Thoracic aorta (tissue), 2 donors: ENCODE results near the gene ZEB2. TPM values are rescaled to one million over a fixed set of nuclear protein-coding genes. Genes with fewer than 3 reads are reported as not detected.

Source experiments
- ATAC-seq: fragments of 150-250 bp; one replicate; pipeline ENCODE4 v1.8.0; 2017; ENCODE audit warnings: low read depth; ENCODE audit not compliant: insufficient number of reproducible peaks, low FRiP score
- DNase-seq: peaks from one replicate; pipeline ENCODE4 v3.0.0-alpha.2; 2020; ENCODE audit warnings: low spot score
- H3K27ac ChIP-seq, 2 donors: fragments of 200-600 bp; sonication (generic); 1 replicate in 1 of 2; 2 replicates in 1 of 2; pipeline ENCODE4 v1.5.1; 2016; ENCODE audit warnings: mild to moderate bottlenecking in 2 of 2, moderate library complexity in 2 of 2
- H3K27me3 ChIP-seq: fragments of 200-600 bp; sonication (generic); replicated peaks from 2 replicates; pipeline ENCODE4 v1.6.0; 2016; ENCODE audit warnings: mild to moderate bottlenecking; ENCODE audit not compliant: insufficient read depth
- H3K36me3 ChIP-seq: fragments of 200-600 bp; sonication (generic); one replicate; pipeline ENCODE4 v1.5.1; 2016
- H3K4me1 ChIP-seq, 2 donors: fragments of 200-600 bp; sonication (generic); 1 replicate in 1 of 2; 2 replicates in 1 of 2; pipeline versions ENCODE4 v1.5.1 to v1.6.0; 2016; ENCODE audit warnings: low read depth in 2 of 2, mild to moderate bottlenecking in 1 of 2; ENCODE audit not compliant: control insufficient read depth in 1 of 2
- H3K4me3 ChIP-seq: fragments of 200-600 bp; sonication (generic); 2 replicates; pipeline ENCODE4 v1.5.1; 2016; ENCODE audit warnings: mild to moderate bottlenecking
- H3K9me3 ChIP-seq: fragments of 200-600 bp; sonication (generic); 2 replicates; pipeline ENCODE4 v1.5.1; 2016
- CTCF ChIP-seq: fragments of 200-600 bp; sonication (generic); IDR thresholded peaks from one replicate; pipeline ENCODE4 v1.5.1; 2019; ENCODE audit warnings: antibody characterized with exemption
- total RNA-seq, 2 donors: library from RNA; depleted of rRNA; stranded (reverse); fragments of >200 nt; gene quantifications; one replicate each; pipeline versions ENCODE4 v1.1.0 to v1.2.3, GENCODE V29; 2016

ZEB2 gene
- total RNA-seq, 2 donors from 2014 or later = 122 to 190 TPM

GRCh38 chr2:144459937-144460336, 60.0 kb downstream of the ZEB2 start:
- no peaks in the 10 kb centered on the region for H3K36me3 ChIP-seq
- no peaks in the 10 kb centered on the region for H3K9me3 ChIP-seq
- no peak for TF ChIP-seq CTCF
- ATAC-seq = no peak
- no peaks in the 10 kb centered on the region for H3K27me3 ChIP-seq
- H3K4me1 ChIP-seq = peaks cover 29 to 87% of the 10 kb centered on the region in 2 donors
- DNase-seq = no peak
- peak overlapping the region; percentile 44 for H3K4me3 ChIP-seq
- peak overlapping the region; percentile 16 to 35 for H3K27ac ChIP-seq

GRCh38 chr2:144459286-144459685, 60.6 kb downstream of the ZEB2 start:
- H3K27me3 ChIP-seq = no peaks in the 10 kb centered on the region
- H3K36me3 ChIP-seq = no peaks in the 10 kb centered on the region
- peak overlapping the region; percentile 44 for H3K4me3 ChIP-seq
- DNase-seq (no peak), ATAC-seq (no peak)
- no peak overlapping the region for H3K27ac ChIP-seq
- H3K9me3 ChIP-seq = no peaks in the 10 kb centered on the region
- TF ChIP-seq CTCF = no peak
- peaks cover 29 to 94% of the 10 kb centered on the region in 2 donors for H3K4me1 ChIP-seq

GRCh38 chr2:144458541-144458940, 61.4 kb downstream of the ZEB2 start:
- no peaks in the 10 kb centered on the region for H3K27me3 ChIP-seq
- no peaks in the 10 kb centered on the region for H3K36me3 ChIP-seq
- no peak overlapping the region for H3K27ac ChIP-seq

GRCh38 chr2:144456680-144457079, 63.2 kb downstream of the ZEB2 start:
- no peaks in the 10 kb centered on the region for H3K27me3 ChIP-seq
- peak overlapping the region in 1 of 2 donors; percentile 28 for H3K27ac ChIP-seq
- DNase-seq (peak; percentile 38), ATAC-seq (no peak)
- no peaks in the 10 kb centered on the region for H3K9me3 ChIP-seq
- no peak for TF ChIP-seq CTCF
- peaks cover 37 to 94% of the 10 kb centered on the region in 2 donors for H3K4me1 ChIP-seq
- H3K36me3 ChIP-seq = no peaks in the 10 kb centered on the region
- H3K4me3 ChIP-seq = no peak overlapping the region

More at GRCh38 chr2:144458541-144458940, 61.4 kb downstream of the ZEB2 start:
- peaks cover 31 to 99% of the 10 kb centered on the region in 2 donors for H3K4me1 ChIP-seq
- no peak for DNase-seq
- no peaks in the 10 kb centered on the region for H3K9me3 ChIP-seq
- TF ChIP-seq CTCF = no peak
- no peak for ATAC-seq
- H3K4me3 ChIP-seq = no peak overlapping the region

GRCh38 chr2:144455987-144456386, 63.9 kb downstream of the ZEB2 start:
- no peaks in the 10 kb centered on the region for H3K36me3 ChIP-seq
- H3K27ac ChIP-seq = peak overlapping the region in 1 of 2 donors; percentile 15
- peaks cover 40 to 94% of the 10 kb centered on the region in 2 donors for H3K4me1 ChIP-seq
- H3K27me3 ChIP-seq = no peaks in the 10 kb centered on the region
- ATAC-seq = no peak
- no peak overlapping the region for H3K4me3 ChIP-seq
- no peak for TF ChIP-seq CTCF
- no peak for DNase-seq
- H3K9me3 ChIP-seq = no peaks in the 10 kb centered on the region
